ENCODE results near the gene PCBP3.
"Not testable (repeated sequence)": the region's sequence is repeated elsewhere in the genome, so short reads cannot be mapped to it uniquely, and the experiment has no call there.

PCBP3 gene

DNA sequence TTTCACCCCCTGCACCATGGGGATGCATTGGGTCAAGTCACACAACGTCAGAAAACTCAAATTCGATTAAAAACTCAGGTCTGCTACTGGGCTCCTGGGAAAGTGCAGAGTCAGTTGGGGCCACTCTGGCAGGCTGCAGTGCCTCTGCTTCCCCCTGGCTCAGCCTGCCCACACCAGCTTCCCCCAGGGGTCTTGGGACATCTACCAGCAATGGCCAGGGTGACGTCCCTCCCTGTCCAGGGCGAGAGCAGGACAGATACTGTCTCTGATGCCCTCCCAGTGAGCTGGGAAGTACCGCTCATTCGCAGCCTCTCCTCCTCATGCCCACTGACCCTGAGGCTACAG is 231.9 kb downstream of the PCBP3 start:
- DNase-seq (ENCODE audit: low read depth in 2 of 2): no peak

- DNase-seq (ENCODE audit: low read depth in 2 of 2): no peak
Measured at GRCh38 chr21:45875881-45876280, 232.4 kb downstream of the PCBP3 start.

DNA sequence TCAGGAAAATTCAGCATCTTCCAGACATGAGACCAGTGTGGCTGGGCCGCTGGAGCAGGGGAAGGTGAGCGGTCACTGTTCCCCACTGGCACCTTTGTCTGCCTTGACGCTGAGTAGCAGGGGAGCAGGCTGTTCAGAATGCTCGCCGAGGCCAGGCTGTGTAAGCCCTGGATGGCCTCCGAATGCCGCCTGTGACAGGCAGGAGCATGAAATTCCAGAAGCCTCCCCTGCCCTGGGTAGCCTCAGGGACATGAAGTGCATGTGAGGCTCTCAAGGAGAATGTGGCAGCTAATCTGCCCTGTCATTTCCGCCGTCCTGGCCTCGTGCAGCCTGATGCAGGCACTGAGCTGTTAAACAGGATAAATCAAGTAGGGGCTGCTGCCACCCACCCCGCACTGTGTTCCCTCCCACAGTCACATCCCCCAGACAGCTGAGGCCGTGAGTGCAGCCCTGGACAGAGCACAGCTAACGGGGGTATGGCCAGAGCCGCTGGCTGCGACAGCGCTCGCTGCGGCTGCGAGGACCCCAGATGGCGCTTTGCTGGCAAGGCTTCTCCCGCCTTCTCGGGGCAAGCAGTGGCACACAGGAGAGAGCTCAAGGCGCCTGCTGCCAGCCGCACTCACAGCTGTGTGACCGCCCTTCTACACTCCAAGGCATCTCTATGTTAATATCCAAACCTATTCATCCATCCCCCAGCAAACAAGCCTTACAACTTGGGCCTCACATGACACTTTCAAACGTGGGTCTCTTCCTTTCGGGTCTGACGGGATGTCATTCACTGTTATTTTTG is 233.1 kb downstream of the PCBP3 start:
- no peak for DNase-seq (ENCODE audit: low read depth in 2 of 2)

DNA sequence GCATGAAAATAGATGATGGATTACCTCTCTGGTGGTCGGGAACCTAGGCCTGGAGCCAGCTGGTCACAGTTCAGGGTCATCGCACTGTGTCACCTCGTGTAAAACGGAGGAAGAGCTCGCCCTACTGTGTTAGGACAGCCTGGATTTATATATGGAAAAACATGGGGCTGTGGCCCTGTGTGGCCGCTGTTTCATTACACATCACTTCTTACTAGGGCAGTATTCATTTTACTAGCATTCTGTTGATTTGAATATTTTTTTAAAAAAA is 233.6 kb downstream of the PCBP3 start:
- no peak for DNase-seq (ENCODE audit: low read depth in 2 of 2)

GRCh38 chr21:45877821-45878469 is 234.4 kb downstream of the PCBP3 start:
- no peak for DNase-seq (ENCODE audit: low read depth in 2 of 2)

GRCh38 chr21:45880097-45881068 is 236.9 kb downstream of the PCBP3 start:
- DNase-seq (ENCODE audit: low read depth in 2 of 2): peak; percentile 59 to 72

- no peak for DNase-seq (ENCODE audit: low read depth in 2 of 2)
Measured at GRCh38 chr21:45882645-45883044, 239.1 kb downstream of the PCBP3 start.

DNA sequence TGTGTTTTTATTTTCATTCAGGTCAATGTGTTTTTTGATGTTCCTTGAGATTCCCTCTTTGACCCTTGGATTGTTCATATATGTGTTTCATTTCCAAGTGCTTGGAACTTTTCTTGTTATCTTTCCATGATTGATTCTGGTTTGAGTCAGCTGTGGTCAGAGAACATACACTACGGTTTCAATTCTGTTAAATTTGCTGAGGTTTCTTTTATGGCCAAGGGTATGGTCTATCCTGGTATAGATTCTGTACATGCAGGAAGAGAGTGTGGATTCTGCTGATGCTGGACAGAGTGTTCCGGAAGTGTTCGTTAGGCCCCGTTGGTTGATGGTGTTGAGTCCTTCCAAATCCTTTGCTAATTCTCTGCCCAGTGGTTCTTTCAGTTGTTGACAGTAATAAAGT is 239.6 kb downstream of the PCBP3 start:
- no peak for DNase-seq (ENCODE audit: low read depth in 2 of 2)

GRCh38 chr21:45885597-45885929 is 242.0 kb downstream of the PCBP3 start:
- DNase-seq (ENCODE audit: low read depth in 2 of 2): no peak

GRCh38 chr21:45885930-45886601 is 242.5 kb downstream of the PCBP3 start:
- DNase-seq (ENCODE audit: low read depth in 2 of 2): not testable (repeated sequence)

GRCh38 chr21:45886610-45887026 is 243.1 kb downstream of the PCBP3 start:
- no peak for DNase-seq (ENCODE audit: low read depth in 2 of 2)

DNA sequence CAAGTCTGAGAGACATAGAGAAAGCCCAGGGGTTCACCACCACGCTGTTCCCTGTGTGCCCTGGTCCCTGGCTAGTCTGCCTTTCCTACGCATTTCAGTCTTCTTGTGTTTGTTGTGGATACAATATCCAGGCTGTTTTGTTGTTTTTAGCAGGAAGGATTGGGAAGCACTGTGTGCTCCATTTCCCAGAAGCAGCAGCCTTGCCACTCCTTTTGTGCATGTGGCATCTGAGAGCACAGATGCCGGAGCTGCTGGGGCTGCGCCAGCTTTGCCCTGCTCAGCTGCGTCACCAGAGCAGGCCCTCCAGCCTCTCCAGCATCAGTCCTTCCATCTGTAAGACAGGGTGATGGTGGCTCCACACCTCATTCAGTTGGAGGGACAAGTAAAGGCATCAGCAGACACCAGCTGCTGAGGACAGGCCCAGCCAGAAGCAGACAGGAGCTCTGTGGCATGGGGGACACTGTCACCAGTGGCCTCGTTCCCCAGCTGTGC is 243.6 kb downstream of the PCBP3 start:
- no peak for DNase-seq (ENCODE audit: low read depth in 2 of 2)

- no peak for DNase-seq (ENCODE audit: low read depth in 2 of 2)
Measured at GRCh38 chr21:45887788-45888187, 244.3 kb downstream of the PCBP3 start.

DNA sequence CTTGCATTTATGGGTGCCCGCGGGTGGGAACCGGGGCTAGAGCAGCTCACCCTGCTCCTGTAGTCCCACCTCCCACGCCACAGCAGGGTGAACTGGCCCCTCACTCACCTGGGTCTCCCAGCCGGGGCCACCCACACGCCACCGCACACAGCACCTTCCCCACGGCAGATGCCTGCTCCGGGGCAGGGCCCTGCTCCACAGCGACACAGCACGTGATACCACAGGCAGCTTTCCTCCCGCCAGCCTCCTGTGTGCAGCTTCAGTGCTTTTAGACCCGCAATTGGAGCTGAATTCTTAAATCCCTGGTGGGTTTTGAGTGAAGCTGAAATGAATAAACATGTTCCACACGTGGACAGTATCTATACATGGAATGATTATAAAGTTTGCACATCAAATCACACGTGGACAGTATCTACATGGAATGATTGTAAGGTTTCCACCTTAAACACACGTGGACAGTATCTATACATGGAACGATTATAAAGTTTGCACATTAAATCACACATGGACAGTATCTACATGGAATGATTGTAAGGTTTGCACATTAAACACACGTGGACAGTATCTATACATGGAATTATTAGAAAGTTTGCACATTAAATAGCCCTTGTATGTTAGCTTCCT is 245.0 kb downstream of the PCBP3 start:
- no peak for DNase-seq (ENCODE audit: low read depth in 2 of 2)

DNA sequence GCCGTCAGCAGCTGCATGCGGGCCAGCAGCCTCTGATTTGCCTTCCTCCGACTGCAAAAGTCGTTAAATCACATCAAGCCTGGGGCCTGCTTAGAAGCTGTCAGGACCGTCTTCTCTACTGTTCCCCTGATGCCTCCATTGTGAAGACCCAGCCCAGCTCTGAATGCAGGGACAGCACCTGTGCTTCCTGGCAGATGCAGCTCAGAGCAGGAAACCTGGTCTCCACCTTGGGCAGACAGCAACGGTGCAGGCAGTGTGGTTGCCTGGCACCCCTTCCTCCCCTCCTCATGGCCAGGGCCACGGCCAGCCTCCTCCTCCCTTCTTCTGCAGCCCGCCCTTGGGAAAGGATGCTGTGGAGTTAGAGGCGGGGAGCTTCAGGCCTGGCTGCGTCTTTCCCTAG is 245.7 kb downstream of the PCBP3 start:
- no peak for DNase-seq (ENCODE audit: low read depth in 2 of 2)

DNA sequence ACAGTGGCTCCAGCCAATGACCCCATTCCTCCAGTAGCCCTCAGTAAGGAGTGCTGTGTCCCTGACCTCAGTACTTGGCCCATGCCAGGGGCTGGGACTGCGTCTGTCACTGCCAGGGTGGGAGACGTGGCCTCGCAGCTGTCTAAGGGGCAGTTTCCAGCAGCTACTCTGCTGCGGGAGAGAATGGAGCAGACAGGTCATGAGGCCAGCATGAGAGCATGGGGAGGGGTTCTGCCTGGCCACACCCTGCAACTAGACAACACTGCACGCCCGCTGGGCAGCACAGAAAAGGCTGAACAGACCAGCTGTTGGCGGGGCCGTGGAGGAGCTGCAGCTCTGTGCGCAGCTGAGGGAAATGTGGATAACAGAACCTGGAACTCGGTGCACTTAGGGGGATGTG is 246.4 kb downstream of the PCBP3 start:
- no peak for DNase-seq (ENCODE audit: low read depth in 2 of 2)

DNA sequence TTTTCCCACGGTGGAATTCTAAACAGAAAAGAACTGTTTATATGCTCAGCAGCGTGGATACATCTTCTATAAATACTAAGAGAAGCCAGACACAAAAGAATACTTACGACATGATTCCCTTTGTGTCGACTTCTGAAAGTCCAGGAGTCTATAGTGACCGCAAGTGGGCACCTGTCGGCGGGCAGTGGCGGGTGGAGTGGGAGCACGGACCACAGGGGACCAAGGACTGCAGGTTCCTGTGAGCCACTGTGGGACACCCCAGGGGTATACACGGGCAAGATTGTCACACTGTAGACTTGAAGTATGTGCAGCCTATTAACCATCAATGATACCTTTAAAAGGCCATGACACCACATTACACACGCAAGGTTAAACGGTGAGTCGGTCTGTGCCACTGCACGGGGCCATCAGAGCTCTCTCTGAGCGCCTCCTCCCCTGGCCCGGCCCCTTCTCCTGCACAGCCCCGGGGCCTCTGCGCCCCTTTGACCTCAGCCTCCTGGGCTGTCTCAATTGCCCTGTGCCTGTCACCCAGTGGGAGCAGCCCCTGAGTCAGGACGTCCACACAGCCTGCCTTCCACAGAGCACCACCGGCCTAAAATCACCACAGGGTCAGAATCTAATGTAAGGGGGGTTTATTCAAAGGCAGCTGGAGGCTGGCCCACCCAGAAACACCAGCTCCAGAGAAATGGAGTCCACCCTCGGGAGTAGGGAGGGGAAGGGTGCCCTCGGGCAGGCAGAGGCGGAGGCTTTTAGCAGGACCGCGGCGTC is 248.0 kb downstream of the PCBP3 start:
- DNase-seq (ENCODE audit: low read depth in 2 of 2): no peak

DNA sequence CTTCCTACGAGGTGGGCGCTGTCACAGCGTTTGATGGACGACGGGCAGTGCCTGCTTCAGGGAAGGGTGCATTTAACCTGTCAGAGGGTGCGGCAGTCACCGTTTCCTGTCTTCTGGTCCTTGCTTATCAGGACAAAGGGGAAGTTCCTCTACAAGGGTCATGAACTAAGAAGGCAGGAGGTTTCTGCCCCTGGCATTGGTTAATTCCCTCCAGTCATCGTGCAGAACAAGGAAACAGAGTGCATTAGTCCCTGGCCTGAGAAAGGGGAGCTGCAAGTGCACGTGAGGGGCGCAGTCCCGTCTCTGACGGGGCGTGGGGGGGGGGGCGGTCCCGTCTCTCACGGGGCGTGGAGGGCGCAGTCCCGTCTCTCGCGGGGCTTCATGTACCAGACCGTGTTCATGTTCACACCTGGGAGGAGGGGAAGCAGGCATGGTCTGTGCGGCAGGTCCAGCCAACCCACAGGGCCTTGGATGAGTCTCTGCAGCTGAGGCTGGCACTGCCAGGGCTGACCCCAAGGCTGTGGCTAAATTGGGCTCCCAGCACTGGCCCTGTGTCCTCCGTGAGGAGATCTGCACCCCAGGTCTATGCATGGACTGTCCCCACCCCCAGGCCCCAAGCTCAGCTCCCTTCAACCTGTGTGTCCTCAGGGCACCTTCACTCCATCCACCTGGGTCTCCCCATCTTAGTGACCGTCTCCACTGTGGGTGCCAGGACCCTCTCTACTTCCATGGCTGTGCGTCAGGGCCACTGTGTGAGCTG is 248.8 kb downstream of the PCBP3 start:
- no peak for DNase-seq (ENCODE audit: low read depth in 2 of 2)

DNA sequence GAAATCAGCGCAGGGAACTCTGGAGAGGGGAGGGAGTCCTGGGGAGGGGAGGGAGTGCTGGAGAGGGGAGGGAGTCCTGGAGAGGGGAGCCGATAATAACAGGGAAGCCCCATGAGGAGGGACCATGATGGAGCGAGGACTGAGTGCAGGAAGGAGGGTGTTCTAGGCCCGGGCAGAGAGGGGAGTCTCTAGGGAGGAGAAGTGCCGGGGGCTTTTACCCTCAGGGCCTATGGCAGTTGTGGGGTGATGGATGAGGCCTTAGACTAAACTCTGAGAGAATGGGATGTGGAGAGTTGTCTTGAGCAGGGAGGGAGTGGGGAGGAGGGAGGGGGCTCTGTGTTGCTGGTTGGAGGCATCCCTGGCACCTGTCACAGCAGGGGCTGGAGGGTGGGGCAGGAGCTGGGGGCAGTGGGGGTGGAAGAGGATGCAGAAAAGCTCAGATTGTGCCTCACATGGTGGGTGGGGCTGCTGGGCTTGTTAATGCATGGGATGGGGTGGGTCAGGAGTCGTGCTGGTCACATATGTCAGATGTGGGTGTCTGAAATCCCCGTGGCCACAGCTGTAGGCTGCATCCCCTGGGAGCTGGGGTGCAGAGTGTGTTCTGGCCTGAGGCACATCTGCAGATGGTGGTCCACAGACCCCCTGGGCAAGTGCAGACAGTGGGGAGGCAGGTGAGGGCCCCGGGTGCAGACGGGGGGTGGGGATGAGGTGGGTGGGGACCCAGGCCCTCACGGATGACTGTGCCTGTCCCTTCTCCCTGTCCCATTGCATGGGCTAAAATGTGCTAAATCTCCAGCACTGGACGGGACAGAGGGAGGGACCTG is 249.6 kb downstream of the PCBP3 start:
- no peak for DNase-seq (ENCODE audit: low read depth in 2 of 2)

Data from activated CD4-positive, alpha-beta T cell treated with anti-CD3 and anti-CD28 coated beads for 24 hours (primary cell).